ENCODE results near the gene KRT84.

GRCh38 chr12:52400906-52401305 is 15.5 kb upstream of the KRT84 start:
- TF ChIP-seq CTCF (IDR thresholded peaks at IDR 0.05 in 4 of 5, conservative IDR thresholded peaks at IDR 0.05 in 1 of 5) (no peak), POLR2A (IDR thresholded peaks at IDR 0.05) (no peak)

Data from gastrocnemius medialis (tissue), 4 donors.